ENCODE data around the gene SLCO4A1. TPM values are rescaled to one million over a fixed set of nuclear protein-coding genes. Genes with fewer than 3 reads are reported as not detected.

The SLCO4A1 gene
- total RNA-seq, 4 donors from 2014 or later: 24.3 to 73.7 (median 40.5) TPM

GRCh38 chr20:62714799-62715198, 72.5 kb downstream of the SLCO4A1 start:
- Histone ChIP-seq H3K4me3 (no peak overlapping the region), H3K27me3 (peaks cover 0 to 62% of the 10 kb centered on the region in 2 donors), H3K36me3 (no peaks in the 10 kb centered on the region), H3K9me3 (peaks cover 0 to 18% (median under 1%) of the 10 kb centered on the region in 4 donors), H3K27ac (no peak overlapping the region), H3K4me1 (no peaks in the 10 kb centered on the region)
- 90 to 92% methylated on average over 6 of the region's 6 CpGs for WGBS, 2 donors
- no peak for TF ChIP-seq CTCF (IDR thresholded peaks at IDR 0.05)
- no peak for TF ChIP-seq EP300 (IDR thresholded peaks at IDR 0.05)
- no peak for TF ChIP-seq POLR2A (IDR thresholded peaks at IDR 0.05)
- DNase-seq (ENCODE audit: low spot score in 2 of 2): no peak

GRCh38 chr20:62715201-62715600, 72.9 kb downstream of the SLCO4A1 start:
- no peaks in the 10 kb centered on the region for H3K4me1 ChIP-seq
- peaks cover 0 to 62% of the 10 kb centered on the region in 2 donors for H3K27me3 ChIP-seq
- no peak overlapping the region for H3K4me3 ChIP-seq
- no peak for TF ChIP-seq CTCF (IDR thresholded peaks at IDR 0.05)
- TF ChIP-seq EP300 (IDR thresholded peaks at IDR 0.05): no peak
- no peak for TF ChIP-seq POLR2A (IDR thresholded peaks at IDR 0.05)
- no peak overlapping the region for H3K27ac ChIP-seq
- no peaks in the 10 kb centered on the region for H3K36me3 ChIP-seq
- H3K9me3 ChIP-seq: peaks cover 0 to 22% (median 2%) of the 10 kb centered on the region in 4 donors
- no peak for DNase-seq (ENCODE audit: low spot score in 2 of 2)
- WGBS, 2 donors: 85 to 86% methylated on average over 7 to 10 of the region's 10 CpGs

- Histone ChIP-seq H3K36me3 (no peaks in the 10 kb centered on the region), H3K9me3 (peaks cover 0 to 33% (median 3%) of the 10 kb centered on the region in 4 donors), H3K27ac (no peak overlapping the region), H3K27me3 (peaks cover 0 to 50% of the 10 kb centered on the region in 2 donors), H3K4me1 (no peaks in the 10 kb centered on the region), H3K4me3 (no peak overlapping the region)
- no peak for TF ChIP-seq POLR2A (IDR thresholded peaks at IDR 0.05)
- TF ChIP-seq CTCF (IDR thresholded peaks at IDR 0.05): no peak
- no peak for TF ChIP-seq EP300 (IDR thresholded peaks at IDR 0.05)
- WGBS, 2 donors: 54 to 56% methylated on average over 28 to 29 of the region's 30 CpGs
- no peak for DNase-seq (ENCODE audit: low spot score in 2 of 2)
Measured at GRCh38 chr20:62716198-62716940, 74.1 kb downstream of the SLCO4A1 start.

- DNase-seq (ENCODE audit: low spot score in 2 of 2): no peak
- Histone ChIP-seq H3K9me3 (peaks cover 0 to 39% (median 4%) of the 10 kb centered on the region in 4 donors), H3K36me3 (no peaks in the 10 kb centered on the region), H3K4me1 (no peaks in the 10 kb centered on the region), H3K27ac (no peak overlapping the region), H3K4me3 (no peak overlapping the region), H3K27me3 (peaks cover 0 to 45% of the 10 kb centered on the region in 2 donors)
- 86 to 88% methylated on average over 3 to 10 of the region's 11 CpGs for WGBS, 2 donors
- TF ChIP-seq EP300 (IDR thresholded peaks at IDR 0.05): no peak
- no peak for TF ChIP-seq POLR2A (IDR thresholded peaks at IDR 0.05)
- TF ChIP-seq CTCF (IDR thresholded peaks at IDR 0.05): no peak
Measured at GRCh38 chr20:62716941-62717310, 74.6 kb downstream of the SLCO4A1 start.

GRCh38 chr20:62717933-62718332, 75.6 kb downstream of the SLCO4A1 start:
- Histone ChIP-seq H3K27me3 (peaks cover 0 to 39% of the 10 kb centered on the region in 2 donors), H3K27ac (no peak overlapping the region), H3K36me3 (no peaks in the 10 kb centered on the region), H3K4me3 (no peak overlapping the region), H3K9me3 (peaks cover 0 to 40% (median 4%) of the 10 kb centered on the region in 4 donors), H3K4me1 (no peaks in the 10 kb centered on the region)
- no peak for DNase-seq (ENCODE audit: low spot score in 2 of 2)
- TF ChIP-seq EP300 (IDR thresholded peaks at IDR 0.05) (no peak), POLR2A (IDR thresholded peaks at IDR 0.05) (no peak), CTCF (IDR thresholded peaks at IDR 0.05) (no peak)
- 37 to 49% methylated on average over 18 of the region's 18 CpGs for WGBS, 2 donors
